Measurements from ENCODE around the gene ITPR3.
A peak's percentile ranks its signal among the peaks of the same experiment; 100 is the strongest.

The ITPR3 gene

GRCh38 chr6:33744001-33744848 is 123.1 kb downstream of the ITPR3 start:
- peak; percentile 97 for TF ChIP-seq CTCF (conservative IDR thresholded peaks at IDR 0.05; ENCODE audit: low read depth, low read length)
- DNase-seq (ENCODE audit: low read depth): peak; percentile 55
- H3K4me3 ChIP-seq (ENCODE audit: low read length): peak overlapping the region; percentile 16

DNA sequence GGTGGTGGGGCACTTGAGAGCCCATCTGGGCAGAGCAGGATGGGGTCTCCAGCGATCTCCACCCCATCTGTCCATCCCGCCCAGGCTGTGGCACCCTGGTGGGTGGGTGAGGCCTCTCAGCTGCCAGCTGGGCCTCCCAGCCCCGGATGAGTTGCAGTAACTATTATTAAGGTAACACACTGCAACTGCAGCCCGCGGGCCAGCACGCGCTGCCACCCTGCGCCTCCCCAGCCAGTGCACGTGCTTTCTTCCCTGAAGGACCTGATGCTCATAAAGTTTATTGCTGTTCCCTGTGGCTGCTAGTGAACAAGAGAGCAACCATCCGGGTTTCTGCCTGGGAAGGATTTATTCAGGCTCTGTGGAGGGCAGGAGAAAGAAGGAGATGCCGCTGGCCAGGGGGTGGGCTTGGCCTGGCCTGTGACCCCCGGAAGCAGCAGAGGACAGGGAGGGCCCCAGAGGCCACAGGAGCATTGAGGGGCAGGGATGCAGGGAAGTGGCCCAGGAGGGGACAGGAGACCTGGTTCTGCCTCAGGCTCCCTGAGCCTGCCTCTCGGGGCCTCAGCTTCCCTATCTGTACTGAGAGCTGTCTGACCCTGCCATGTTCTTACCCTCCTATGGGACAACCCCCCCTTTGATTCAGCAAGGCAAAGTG is 123.9 kb downstream of the ITPR3 start:
- H3K4me3 ChIP-seq (ENCODE audit: low read length): peak overlapping the region; percentile 54
- TF ChIP-seq CTCF (conservative IDR thresholded peaks at IDR 0.05; ENCODE audit: low read depth, low read length): no peak
- DNase-seq (ENCODE audit: low read depth): no peak

DNA sequence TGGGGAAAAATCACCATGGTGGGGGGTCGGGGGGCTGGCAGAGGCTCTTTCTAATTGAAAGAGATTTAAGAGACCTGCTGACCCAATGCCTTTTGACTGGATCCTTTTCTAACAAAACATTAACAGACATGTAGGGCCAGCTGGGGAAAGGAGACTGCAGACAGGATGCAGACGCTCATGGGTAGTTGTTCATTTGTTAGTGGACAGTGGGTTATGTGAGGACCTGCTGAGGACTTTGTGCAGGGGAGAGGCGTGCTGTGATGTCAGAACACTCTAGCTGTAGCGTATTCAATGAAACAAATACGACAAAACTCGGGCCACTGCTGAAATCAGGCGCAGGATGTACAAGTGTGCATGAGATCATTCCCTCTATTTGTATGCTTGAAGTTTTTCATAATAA is 124.4 kb downstream of the ITPR3 start:
- no peak for DNase-seq (ENCODE audit: low read depth)
- peak overlapping the region; percentile 54 for H3K4me3 ChIP-seq (ENCODE audit: low read length)
- TF ChIP-seq CTCF (conservative IDR thresholded peaks at IDR 0.05; ENCODE audit: low read depth, low read length): no peak
